GM12873 (cell line): ENCODE data around the gene TXN2.
A peak's percentile ranks its signal among the peaks of the same experiment; 100 is the strongest.

Experiments
- CTCF ChIP-seq: IDR thresholded peaks from 2 replicates; pipeline ENCODE4 v1.5.1; 2012; ENCODE audit warnings: low read depth, mild to moderate bottlenecking, moderate library complexity, low read length, control low read depth; ENCODE audit not compliant: insufficient read depth; ENCODE audit errors: missing control alignments

TXN2 gene

GRCh38 chr22:36497910-36498665 is 16.6 kb upstream of the TXN2 start:
- TF ChIP-seq CTCF = no peak

- TF ChIP-seq CTCF = peak; percentile 23
These were observed 12.3 kb upstream of the TXN2 start for GRCh38 chr22:36493690-36494110.

- no peak for TF ChIP-seq CTCF
These were observed 10.7 kb upstream of the TXN2 start for GRCh38 chr22:36492109-36492508.

GRCh38 chr22:36491155-36491554 is 9.7 kb upstream of the TXN2 start:
- TF ChIP-seq CTCF = no peak

- TF ChIP-seq CTCF = peak; percentile 60
These were observed 5.4 kb upstream of the TXN2 start for GRCh38 chr22:36486619-36487384.

- no peak for TF ChIP-seq CTCF
These were observed 473 bp downstream of the TXN2 start for GRCh38 chr22:36480941-36481392.

GRCh38 chr22:36478966-36479365 is 2.5 kb downstream of the TXN2 start:
- TF ChIP-seq CTCF = no peak
